Sigmoid colon (tissue), 7 donors: ENCODE data around the gene C1QTNF5. TPM values are rescaled to one million over a fixed set of nuclear protein-coding genes. Genes with fewer than 3 reads are reported as not detected.

Experiments used
- DNase-seq: peaks from one replicate; pipeline ENCODE4 v3.0.0-alpha.2; 2019
- H3K27ac ChIP-seq, 4 donors: fragments of 200-600 bp; sonication (generic); one replicate each; pipeline ENCODE4 v1.5.1; 2016 to 2019; ENCODE audit warnings: mild to moderate bottlenecking in 1 of 4
- H3K27me3 ChIP-seq, 3 donors: fragments of 200-600 bp; sonication (generic); one replicate each; pipeline ENCODE4 v1.5.1; 2019; ENCODE audit warnings: mild to moderate bottlenecking in 1 of 3
- H3K36me3 ChIP-seq, 4 donors: fragments of 200-600 bp; sonication (generic); one replicate each; pipeline ENCODE4 v1.5.1; 2016 to 2019
- H3K4me1 ChIP-seq, 4 donors: fragments of 200-600 bp; sonication (generic); one replicate each; pipeline ENCODE4 v1.5.1; 2017 to 2019
- H3K4me3 ChIP-seq, 4 donors: fragments of 200-600 bp; sonication (generic); one replicate each; pipeline ENCODE4 v1.5.1; 2017 to 2019; ENCODE audit warnings: mild to moderate bottlenecking in 2 of 4, moderate library complexity in 1 of 4
- H3K9me3 ChIP-seq, 4 donors: fragments of 200-600 bp in 3 of 4; sonication (generic) in 3 of 4; one replicate each; pipeline versions ENCODE4 v1.5.1 to v1.6.1; 2013 to 2019
- CTCF ChIP-seq, 4 experiments: fragments of 450-650 bp in 3 of 4; fragments of 200-600 bp in 1 of 4; IDR thresholded peaks; one replicate each; pipeline ENCODE4 v1.5.1; 2016 to 2019; ENCODE audit warnings: antibody characterized with exemption in 4 of 4, mild to moderate bottlenecking in 3 of 4, moderate library complexity in 2 of 4
- EP300 ChIP-seq, 4 donors: sonication (generic); formaldehyde crosslinking; IDR thresholded peaks; one replicate each; pipeline ENCODE4 v1.6.1; 2017; ENCODE audit warnings: antibody characterized with exemption in 4 of 4
- POLR2A ChIP-seq, 2 donors: fragments of 450-650 bp; IDR thresholded peaks; one replicate each; pipeline ENCODE4 v1.6.1; 2016; ENCODE audit warnings: antibody characterized with exemption in 2 of 2, mild to moderate bottlenecking in 2 of 2, moderate library complexity in 2 of 2
- POLR2AphosphoS5 ChIP-seq, 4 donors: sonication (generic); formaldehyde crosslinking; IDR thresholded peaks; one replicate each; pipeline ENCODE4 v1.6.1; 2017; ENCODE audit warnings: antibody characterized with exemption in 4 of 4
- WGBS, 2 donors: extraction: QIAGEN DNeasy Blood & Tissue Kit; methylation state at CpG; one replicate each; pipeline ENCODE4 v1.1.7; 2013; 5-methylcytosine and 5-hydroxymethylcytosine counted together
- intact Hi-C: fragments of 100-400 bp; cut with DNase I; formaldehyde crosslinking; loops from one replicate; pipeline ENCODE4 v1.15.1; 2023
- polyA plus RNA-seq, 3 donors: library from polyadenylated mRNA; stranded (reverse); fragments of 200-250 nt; gene quantifications; one replicate each; pipeline ENCODE4 v1.2.3, GENCODE V29; 2013
- total RNA-seq, 4 donors: library from RNA; depleted of rRNA; stranded (reverse); fragments of >200 nt; gene quantifications; one replicate each; pipeline ENCODE4 v1.1.0, GENCODE V29; 2016
- donor health status: healthy with polysubstance abuse.
- donor health status: Bipolar disorder and iron deficiency.
- donor health status: healthy.

The C1QTNF5 gene
- total and polyA plus RNA-seq, 7 donors = 4.9 to 35.2 (median 23.2) TPM

- Histone ChIP-seq H3K27me3 (no peaks in the 10 kb centered on the region), H3K9me3 (no peaks in the 10 kb centered on the region), H3K4me1 (peaks cover 0 to 5% (median 4%) of the 10 kb centered on the region in 4 donors), H3K36me3 (no peaks in the 10 kb centered on the region), H3K4me3 (no peak overlapping the region), H3K27ac (no peak overlapping the region)
- 72 to 76% methylated on average over 6 of the region's 6 CpGs for whole genome bisulfite sequencing, 2 donors
- intact Hi-C loops = no loop called here
- no peak for DNase-seq
- TF ChIP-seq EP300 (IDR thresholded peaks at IDR 0.05) = no peak
- no peak for TF ChIP-seq CTCF (IDR thresholded peaks at IDR 0.05)
Observed at GRCh38 chr11:119350302-119350701, 9.6 kb upstream of the C1QTNF5 start.

GRCh38 chr11:119347940-119348605 is 7.4 kb upstream of the C1QTNF5 start:
- WGBS, 2 donors = 67 to 80% methylated on average over 16 of the region's 16 CpGs
- Histone ChIP-seq H3K27me3 (no peaks in the 10 kb centered on the region), H3K36me3 (no peaks in the 10 kb centered on the region), H3K4me1 (peaks cover 0 to 5% (median 4%) of the 10 kb centered on the region in 4 donors), H3K27ac (no peak overlapping the region), H3K4me3 (no peak overlapping the region), H3K9me3 (no peaks in the 10 kb centered on the region)
- no peak for DNase-seq
- no peak for TF ChIP-seq EP300 (IDR thresholded peaks at IDR 0.05)
- no peak for TF ChIP-seq POLR2AphosphoS5 (IDR thresholded peaks at IDR 0.05)
- TF ChIP-seq POLR2A (IDR thresholded peaks at IDR 0.05) = no peak
- no peak for TF ChIP-seq CTCF (IDR thresholded peaks at IDR 0.05)
- intact Hi-C loops = no loop called here

- no peaks in the 10 kb centered on the region for H3K9me3 ChIP-seq
- H3K4me1 ChIP-seq = peaks cover 0 to 4% (median 0%) of the 10 kb centered on the region in 4 donors
- no peaks in the 10 kb centered on the region for H3K27me3 ChIP-seq
- no peaks in the 10 kb centered on the region for H3K36me3 ChIP-seq
- no peak for TF ChIP-seq POLR2A (IDR thresholded peaks at IDR 0.05)
- peak in 1 of 4 donors; percentile 28 for TF ChIP-seq POLR2AphosphoS5 (IDR thresholded peaks at IDR 0.05)
- H3K27ac ChIP-seq = peak overlapping the region in 1 of 4 donors; percentile 28
- 70 to 71% methylated on average over 2 of the region's 2 CpGs for whole genome bisulfite sequencing, 2 donors
- no peak overlapping the region for H3K4me3 ChIP-seq
- no peak for DNase-seq
- intact Hi-C loops = no loop called here
Observed at GRCh38 chr11:119347242-119347641, 6.6 kb upstream of the C1QTNF5 start.

GRCh38 chr11:119346605-119347004 is 5.9 kb upstream of the C1QTNF5 start, which contains the start of gene MFRP:
TSS of gene MFRP (minus strand) at chr11:119346705. CDS start at chr11:119346513, 192 bp downstream.
- WGBS, 2 donors = 63 to 82% methylated on average over 6 of the region's 6 CpGs
- Histone ChIP-seq H3K4me3 (no peak within 1 kb of the TSS), H3K4me1 (peaks cover 0 to 6% (median 0%) of the 10 kb centered on the region in 4 donors), H3K9me3 (no peaks in the 10 kb centered on the region), H3K36me3 (no peaks in the 10 kb centered on the region), H3K27ac (peak within 1 kb of the TSS in 1 of 4 donors; percentile 28), H3K27me3 (peaks cover 0 to under 1% (median 0%) of the 10 kb centered on the region in 3 donors)
- no peak for TF ChIP-seq EP300 (IDR thresholded peaks at IDR 0.05)
- no peak for TF ChIP-seq POLR2A (IDR thresholded peaks at IDR 0.05)
- no peak for TF ChIP-seq CTCF (IDR thresholded peaks at IDR 0.05)
- no peak for TF ChIP-seq POLR2AphosphoS5 (IDR thresholded peaks at IDR 0.05)
- DNase-seq = no peak
- intact Hi-C loops = no loop called here

- intact Hi-C loops = no loop called here
- TF ChIP-seq POLR2A (IDR thresholded peaks at IDR 0.05) (no peak), EP300 (IDR thresholded peaks at IDR 0.05) (no peak), CTCF (IDR thresholded peaks at IDR 0.05) (no peak), POLR2AphosphoS5 (IDR thresholded peaks at IDR 0.05) (no peak)
- Histone ChIP-seq H3K36me3 (no peaks in the 10 kb centered on the region), H3K9me3 (no peaks in the 10 kb centered on the region), H3K4me3 (no peak overlapping the region), H3K4me1 (peaks cover 0 to 15% (median 9%) of the 10 kb centered on the region in 4 donors), H3K27ac (no peak overlapping the region), H3K27me3 (peaks cover 0 to 4% (median 4%) of the 10 kb centered on the region in 3 donors)
- no peak for DNase-seq
- 84 to 85% methylated on average over 12 of the region's 12 CpGs for WGBS, 2 donors
Observed at GRCh38 chr11:119345685-119346084, 5.0 kb upstream of the C1QTNF5 start.
